ENCODE measurements around the gene CAB39L.

Gene CAB39L

GRCh38 chr13:49412749-49413148, 31.1 kb downstream of the CAB39L start:
- Histone ChIP-seq H3K4me1 (ENCODE audit: insufficient read depth, low read length) (peaks cover 23% of the 10 kb centered on the region), H3K27me3 (ENCODE audit: insufficient read depth, low read length) (peaks cover 37% of the 10 kb centered on the region), H3K36me3 (ENCODE audit: insufficient read depth, low read length) (no peaks in the 10 kb centered on the region), H3K9me3 (ENCODE audit: insufficient read depth, low read depth, low read length) (no peaks in the 10 kb centered on the region), H3K27ac (ENCODE audit: low read depth, low read length) (no peak overlapping the region), H3K9ac (ENCODE audit: low read depth, low read length) (no peak overlapping the region), H3K4me3 (ENCODE audit: low read length) (no peak overlapping the region)
- WGBS: 60% methylated on average over 2 of the region's 2 CpGs

DNA sequence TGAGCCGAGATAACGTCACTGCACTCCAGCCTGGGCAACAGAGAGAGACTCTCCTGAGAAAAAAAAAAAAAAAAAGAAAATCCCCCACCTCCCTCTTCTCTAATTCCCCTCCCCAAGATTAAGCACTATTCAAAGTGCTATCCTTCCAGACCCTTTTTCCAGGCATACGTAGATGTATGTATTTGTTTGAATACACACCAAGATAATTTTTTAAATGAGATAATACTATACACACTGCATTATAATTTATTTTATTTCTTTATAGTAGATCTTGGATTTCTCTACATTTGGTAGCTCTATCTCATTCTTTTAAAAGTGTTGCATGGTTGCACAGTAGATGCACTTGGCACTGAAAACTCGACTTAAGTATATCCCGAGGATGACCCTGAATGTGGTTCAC, 32.5 kb downstream of the CAB39L start:
- peaks cover 37% of the 10 kb centered on the region for H3K27me3 ChIP-seq (ENCODE audit: insufficient read depth, low read length)
- 97% methylated on average over 4 of the region's 5 CpGs for WGBS
- no peak overlapping the region for H3K4me3 ChIP-seq (ENCODE audit: low read length)

GRCh38 chr13:49410477-49410876, 33.4 kb downstream of the CAB39L start:
- H3K36me3 ChIP-seq (ENCODE audit: insufficient read depth, low read length): no peaks in the 10 kb centered on the region
- no peak overlapping the region for H3K27ac ChIP-seq (ENCODE audit: low read depth, low read length)
- H3K4me1 ChIP-seq (ENCODE audit: insufficient read depth, low read length): peaks cover 23% of the 10 kb centered on the region
- H3K4me3 ChIP-seq (ENCODE audit: low read length): no peak overlapping the region
- H3K27me3 ChIP-seq (ENCODE audit: insufficient read depth, low read length): peaks cover 37% of the 10 kb centered on the region
- H3K9ac ChIP-seq (ENCODE audit: low read depth, low read length): no peak overlapping the region
- no peaks in the 10 kb centered on the region for H3K9me3 ChIP-seq (ENCODE audit: insufficient read depth, low read depth, low read length)

More for the DNA sequence above, 32.5 kb downstream of the CAB39L start:
- H3K4me1 ChIP-seq (ENCODE audit: insufficient read depth, low read length): peaks cover 23% of the 10 kb centered on the region
- no peak overlapping the region for H3K9ac ChIP-seq (ENCODE audit: low read depth, low read length)
- H3K27ac ChIP-seq (ENCODE audit: low read depth, low read length): no peak overlapping the region
- no peaks in the 10 kb centered on the region for H3K36me3 ChIP-seq (ENCODE audit: insufficient read depth, low read length)
- H3K9me3 ChIP-seq (ENCODE audit: insufficient read depth, low read depth, low read length): no peaks in the 10 kb centered on the region

DNA sequence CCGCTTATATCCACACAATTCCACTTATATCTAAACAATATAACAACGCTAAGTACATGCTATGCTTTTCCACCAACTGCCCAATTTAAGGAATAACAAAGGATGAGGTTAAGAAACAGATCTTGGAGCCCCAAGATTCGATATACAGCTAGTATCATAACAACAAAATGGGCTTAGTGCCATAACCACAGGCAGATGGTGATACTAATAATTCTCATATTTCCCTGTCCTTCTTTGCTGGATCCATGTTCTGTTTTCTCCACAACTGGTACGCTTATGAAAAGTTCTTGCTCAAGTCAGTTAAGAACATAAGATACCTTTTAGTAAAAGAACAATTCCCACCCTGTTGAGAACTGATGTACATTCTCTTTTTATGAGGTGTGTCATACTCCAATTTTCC, 33.9 kb downstream of the CAB39L start:
- Histone ChIP-seq H3K27ac (ENCODE audit: low read depth, low read length) (no peak overlapping the region), H3K27me3 (ENCODE audit: insufficient read depth, low read length) (peaks cover 37% of the 10 kb centered on the region)
- WGBS: 94% methylated on average over 4 of the region's 4 CpGs

DNA sequence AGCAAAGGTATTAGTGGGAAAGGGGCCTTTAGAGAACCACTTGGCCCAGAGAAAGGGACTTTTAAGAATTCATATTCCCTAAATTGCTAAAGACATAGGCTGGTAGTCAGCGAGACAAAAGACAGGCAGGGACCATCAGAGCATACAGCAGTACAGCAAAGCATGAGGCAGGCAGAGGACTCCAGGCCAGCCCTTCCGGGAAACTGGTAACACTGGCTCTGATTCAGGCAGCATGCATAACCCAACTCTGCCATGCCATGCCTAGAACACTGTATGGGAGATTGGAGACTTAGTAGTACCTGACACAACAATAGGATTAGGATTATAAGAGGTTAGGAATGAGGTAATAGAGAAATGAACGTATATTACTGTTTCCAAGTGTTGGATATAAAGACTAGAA, 34.9 kb downstream of the CAB39L start:
- H3K36me3 ChIP-seq (ENCODE audit: insufficient read depth, low read length): no peaks in the 10 kb centered on the region
- 91% methylated on average over 3 of the region's 3 CpGs for WGBS
- H3K9me3 ChIP-seq (ENCODE audit: insufficient read depth, low read depth, low read length): no peaks in the 10 kb centered on the region
- peaks cover 37% of the 10 kb centered on the region for H3K27me3 ChIP-seq (ENCODE audit: insufficient read depth, low read length)
- H3K9ac ChIP-seq (ENCODE audit: low read depth, low read length): no peak overlapping the region
- H3K4me3 ChIP-seq (ENCODE audit: low read length): no peak overlapping the region
- H3K27ac ChIP-seq (ENCODE audit: low read depth, low read length): no peak overlapping the region
- peaks cover 17% of the 10 kb centered on the region for H3K4me1 ChIP-seq (ENCODE audit: insufficient read depth, low read length)

More for the DNA sequence above, 33.9 kb downstream of the CAB39L start:
- H3K9ac ChIP-seq (ENCODE audit: low read depth, low read length): no peak overlapping the region
- peaks cover 23% of the 10 kb centered on the region for H3K4me1 ChIP-seq (ENCODE audit: insufficient read depth, low read length)
- no peaks in the 10 kb centered on the region for H3K36me3 ChIP-seq (ENCODE audit: insufficient read depth, low read length)
- no peaks in the 10 kb centered on the region for H3K9me3 ChIP-seq (ENCODE audit: insufficient read depth, low read depth, low read length)
- no peak overlapping the region for H3K4me3 ChIP-seq (ENCODE audit: low read length)

GRCh38 chr13:49407936-49408335, 35.9 kb downstream of the CAB39L start:
- no peak overlapping the region for H3K9ac ChIP-seq (ENCODE audit: low read depth, low read length)
- no peak overlapping the region for H3K27ac ChIP-seq (ENCODE audit: low read depth, low read length)
- H3K4me3 ChIP-seq (ENCODE audit: low read length): no peak overlapping the region
- H3K4me1 ChIP-seq (ENCODE audit: insufficient read depth, low read length): peaks cover 7% of the 10 kb centered on the region; the same call in 1 of the 2 replicates
- 95% methylated on average over 4 of the region's 4 CpGs for WGBS
- H3K27me3 ChIP-seq (ENCODE audit: insufficient read depth, low read length): peaks cover 27% of the 10 kb centered on the region
- no peaks in the 10 kb centered on the region for H3K36me3 ChIP-seq (ENCODE audit: insufficient read depth, low read length)
- no peaks in the 10 kb centered on the region for H3K9me3 ChIP-seq (ENCODE audit: insufficient read depth, low read depth, low read length)

- H3K27me3 ChIP-seq (ENCODE audit: insufficient read depth, low read length): peaks cover 22% of the 10 kb centered on the region
- H3K9ac ChIP-seq (ENCODE audit: low read depth, low read length): no peak overlapping the region
- no peaks in the 10 kb centered on the region for H3K9me3 ChIP-seq (ENCODE audit: insufficient read depth, low read depth, low read length)
- H3K36me3 ChIP-seq (ENCODE audit: insufficient read depth, low read length): no peaks in the 10 kb centered on the region
- WGBS: no CpG with 5 or more reads among the region's 1 CpG
- H3K4me3 ChIP-seq (ENCODE audit: low read length): no peak overlapping the region
- no peak overlapping the region for H3K27ac ChIP-seq (ENCODE audit: low read depth, low read length)
- no peaks in the 10 kb centered on the region for H3K4me1 ChIP-seq (ENCODE audit: insufficient read depth, low read length)
These were observed 36.8 kb downstream of the CAB39L start for GRCh38 chr13:49407068-49407467.

- H3K27me3 ChIP-seq (ENCODE audit: insufficient read depth, low read length): peaks cover under 1% of the 10 kb centered on the region; the same call in 1 of the 2 replicates
- no peak overlapping the region for H3K9ac ChIP-seq (ENCODE audit: low read depth, low read length)
- H3K27ac ChIP-seq (ENCODE audit: low read depth, low read length): no peak overlapping the region
- no peak overlapping the region for H3K4me3 ChIP-seq (ENCODE audit: low read length)
- H3K4me1 ChIP-seq (ENCODE audit: insufficient read depth, low read length): peaks cover 3% of the 10 kb centered on the region; the same call in 1 of the 2 replicates
- no peaks in the 10 kb centered on the region for H3K9me3 ChIP-seq (ENCODE audit: insufficient read depth, low read depth, low read length)
- 96% methylated on average over 1 of the region's 1 CpG for WGBS
- no peaks in the 10 kb centered on the region for H3K36me3 ChIP-seq (ENCODE audit: insufficient read depth, low read length)
These were observed 39.2 kb downstream of the CAB39L start for GRCh38 chr13:49404703-49405020.

DNA sequence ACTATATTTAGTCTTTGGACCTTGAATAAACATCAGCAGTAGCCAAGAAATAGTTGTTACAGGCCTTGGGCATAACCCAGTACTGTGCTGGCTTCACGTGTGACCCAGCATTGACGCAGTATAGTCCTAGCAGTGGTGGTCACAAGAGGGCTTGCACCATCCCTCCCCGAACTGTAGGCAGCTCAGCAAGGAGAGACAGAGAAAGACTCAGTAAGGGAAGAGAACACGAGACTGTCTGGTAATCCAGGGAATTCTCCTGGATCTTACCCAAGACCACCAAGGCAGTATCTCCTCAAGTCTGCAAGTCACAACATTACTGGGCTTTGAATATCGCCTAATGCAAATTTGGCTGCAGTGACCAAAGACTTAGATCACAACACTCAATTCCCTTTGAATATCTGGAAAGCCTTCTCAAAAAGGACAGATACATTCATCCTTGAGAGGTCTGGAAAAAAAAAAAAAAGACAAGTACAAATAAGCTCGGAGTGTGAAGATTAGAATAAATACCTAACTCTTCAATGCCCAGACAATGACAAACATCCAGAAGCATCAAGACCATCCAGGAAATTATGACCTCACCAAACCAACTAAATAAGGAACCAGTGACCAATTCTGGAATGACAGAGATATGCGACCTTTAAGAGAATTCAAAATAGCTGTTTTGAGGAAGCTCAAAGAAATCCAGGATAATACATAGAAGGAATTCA, 39.7 kb downstream of the CAB39L start:
- WGBS: 86% methylated on average over 6 of the region's 7 CpGs
- Histone ChIP-seq H3K27ac (ENCODE audit: low read depth, low read length) (no peak overlapping the region), H3K27me3 (ENCODE audit: insufficient read depth, low read length) (no peaks in the 10 kb centered on the region), H3K4me1 (ENCODE audit: insufficient read depth, low read length) (peaks cover 3% of the 10 kb centered on the region; the same call in 1 of the 2 replicates), H3K36me3 (ENCODE audit: insufficient read depth, low read length) (no peaks in the 10 kb centered on the region), H3K9me3 (ENCODE audit: insufficient read depth, low read depth, low read length) (no peaks in the 10 kb centered on the region), H3K9ac (ENCODE audit: low read depth, low read length) (no peak overlapping the region), H3K4me3 (ENCODE audit: low read length) (no peak overlapping the region)

DNA sequence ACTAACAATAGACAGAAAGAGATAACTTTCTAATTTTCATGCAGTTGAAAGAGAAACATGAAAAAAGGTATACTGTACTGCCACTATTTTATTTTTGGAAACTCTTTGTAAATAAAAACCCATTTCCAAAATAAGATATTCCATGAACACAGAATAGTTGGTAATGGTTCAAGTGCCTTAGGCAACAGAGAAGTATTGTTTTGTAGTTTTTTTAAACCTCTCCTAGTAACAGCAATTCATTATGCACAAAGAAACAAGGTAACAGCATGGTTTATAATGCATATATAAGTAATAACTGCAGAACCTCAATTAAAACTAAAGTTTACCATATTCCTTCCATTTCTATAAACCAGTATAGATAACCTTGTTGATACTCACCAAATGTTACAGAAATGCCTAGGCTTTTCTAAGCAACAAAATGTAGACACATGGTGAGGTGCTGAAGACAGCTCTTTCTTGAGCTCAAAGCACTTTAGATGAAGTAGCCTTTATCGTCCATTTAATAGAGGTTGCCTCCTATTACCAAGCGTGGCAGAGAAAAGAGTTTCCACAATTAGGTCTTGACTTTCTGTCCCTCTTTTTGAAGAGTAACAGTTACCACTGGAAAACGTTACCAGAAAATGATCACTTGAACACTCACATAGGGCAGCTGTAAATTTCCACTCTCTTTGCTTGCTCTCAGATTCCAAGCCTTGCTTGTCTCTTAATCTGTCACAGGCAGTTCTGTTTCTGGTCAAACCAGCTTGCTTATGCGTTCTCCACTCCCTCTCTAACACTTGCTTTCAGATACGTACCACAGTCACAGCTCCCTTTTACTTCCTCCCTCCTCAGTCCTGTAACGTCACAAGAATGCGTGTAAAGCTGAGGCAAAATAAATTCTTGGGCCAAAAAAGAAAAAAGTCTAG, 42.9 kb downstream of the CAB39L start:
- Histone ChIP-seq H3K9me3 (ENCODE audit: insufficient read depth, low read depth, low read length) (no peaks in the 10 kb centered on the region), H3K27ac (ENCODE audit: low read depth, low read length) (no peak overlapping the region), H3K27me3 (ENCODE audit: insufficient read depth, low read length) (no peaks in the 10 kb centered on the region), H3K4me1 (ENCODE audit: insufficient read depth, low read length) (peaks cover 3% of the 10 kb centered on the region; the same call in 1 of the 2 replicates), H3K4me3 (ENCODE audit: low read length) (peak overlapping the region; percentile 12; the same call in 1 of the 2 replicates), H3K36me3 (ENCODE audit: insufficient read depth, low read length) (no peaks in the 10 kb centered on the region), H3K9ac (ENCODE audit: low read depth, low read length) (no peak overlapping the region)
- 62% methylated on average over 7 of the region's 7 CpGs for WGBS

- H3K4me3 ChIP-seq (ENCODE audit: low read length): no peak overlapping the region
- WGBS: 88% methylated on average over 1 of the region's 1 CpG
- H3K9ac ChIP-seq (ENCODE audit: low read depth, low read length): no peak overlapping the region
- H3K36me3 ChIP-seq (ENCODE audit: insufficient read depth, low read length): no peaks in the 10 kb centered on the region
- no peaks in the 10 kb centered on the region for H3K9me3 ChIP-seq (ENCODE audit: insufficient read depth, low read depth, low read length)
- H3K27ac ChIP-seq (ENCODE audit: low read depth, low read length): no peak overlapping the region
- no peaks in the 10 kb centered on the region for H3K27me3 ChIP-seq (ENCODE audit: insufficient read depth, low read length)
- peaks cover 3% of the 10 kb centered on the region; the same call in 1 of the 2 replicates for H3K4me1 ChIP-seq (ENCODE audit: insufficient read depth, low read length)
These were observed 43.9 kb downstream of the CAB39L start for GRCh38 chr13:49399801-49400472.

All from HUES64 (cell line).